Measurements from ENCODE around the gene KCNJ3.

The KCNJ3 gene

DNA sequence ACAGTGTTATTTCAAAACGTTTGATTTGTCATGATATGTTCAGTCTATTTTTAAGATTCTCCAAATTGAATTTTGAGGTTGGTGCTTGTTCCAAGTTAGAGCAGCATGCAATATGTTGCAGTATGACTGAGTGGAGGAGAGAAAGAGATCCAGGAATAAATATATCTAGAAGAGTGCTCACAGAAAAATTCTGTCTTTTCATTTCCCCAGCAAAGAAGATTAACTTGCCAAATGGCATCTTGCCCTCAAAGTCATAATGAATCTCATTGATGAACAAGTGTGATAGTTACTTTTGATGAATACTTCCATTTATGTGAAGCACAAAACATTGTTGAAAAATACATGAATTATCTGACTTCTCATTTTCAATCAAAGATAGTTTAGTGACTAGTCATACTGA is 95.9 kb downstream of the KCNJ3 start:
- DNase-seq: no peak
- Histone ChIP-seq H3K9me3 (ENCODE audit: control extremely low read depth in 1 of 5, control insufficient read depth in 4 of 5, insufficient read depth in 2 of 5, low read depth in 1 of 5, low read length in 4 of 5) (peaks cover 0 to 1% (median 0%) of the 10 kb centered on the region in 5 experiments), H3K4me3 (ENCODE audit: control insufficient read depth in 1 of 7, extremely low read depth in 1 of 7, insufficient read depth in 4 of 7, low read depth in 2 of 7, low read length in 6 of 7) (no peak overlapping the region), H3K27me3 (replicated peaks in 2 of 5; ENCODE audit: control insufficient read depth in 4 of 5, insufficient read depth in 5 of 5, low read length in 4 of 5) (no peaks in the 10 kb centered on the region), H3K27ac (ENCODE audit: insufficient read depth in 1 of 2, low read depth in 1 of 2, low read length in 2 of 2, poor library complexity in 1 of 2, severe bottlenecking in 2 of 2) (no peak overlapping the region), H3K4me1 (ENCODE audit: control extremely low read depth in 1 of 4, control insufficient read depth in 4 of 4, insufficient read depth in 4 of 4, low read length in 3 of 4) (no peaks in the 10 kb centered on the region), H3K36me3 (ENCODE audit: control insufficient read depth in 4 of 4, insufficient read depth in 4 of 4, low read length in 3 of 4) (no peaks in the 10 kb centered on the region)
- 86% methylated on average over 1 of the region's 1 CpG for WGBS (ENCODE audit: insufficient coverage)
- CTCF ChIA-PET: no interaction called here
- POLR2A ChIA-PET: no interaction called here

DNA sequence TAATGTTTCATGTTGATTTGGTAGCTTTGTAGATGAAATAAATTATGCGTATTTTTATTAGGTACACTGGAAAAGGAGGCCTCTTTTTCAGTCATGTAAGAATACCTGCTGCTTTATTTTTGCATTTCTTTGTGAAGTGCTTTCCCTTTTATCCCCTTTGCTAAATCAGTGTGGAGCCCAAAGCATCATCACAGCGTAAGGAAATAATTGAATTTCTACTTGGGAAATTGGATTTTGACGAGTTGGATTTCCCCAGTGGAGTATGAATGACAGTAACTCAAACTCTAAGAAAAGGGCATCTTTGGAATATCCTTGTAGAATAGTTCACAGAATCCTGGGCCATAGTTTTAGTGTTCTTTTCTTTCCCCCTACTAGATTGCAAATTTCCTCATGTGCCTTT is 97.2 kb downstream of the KCNJ3 start:
- Histone ChIP-seq H3K4me3 (ENCODE audit: control insufficient read depth in 1 of 7, extremely low read depth in 1 of 7, insufficient read depth in 4 of 7, low read depth in 2 of 7, low read length in 6 of 7) (no peak overlapping the region), H3K27me3 (replicated peaks in 2 of 5; ENCODE audit: control insufficient read depth in 4 of 5, insufficient read depth in 5 of 5, low read length in 4 of 5) (no peaks in the 10 kb centered on the region), H3K9me3 (ENCODE audit: control extremely low read depth in 1 of 5, control insufficient read depth in 4 of 5, insufficient read depth in 2 of 5, low read depth in 1 of 5, low read length in 4 of 5) (peaks cover 0 to 1% (median 0%) of the 10 kb centered on the region in 5 experiments), H3K36me3 (ENCODE audit: control insufficient read depth in 4 of 4, insufficient read depth in 4 of 4, low read length in 3 of 4) (no peaks in the 10 kb centered on the region), H3K27ac (ENCODE audit: insufficient read depth in 1 of 2, low read depth in 1 of 2, low read length in 2 of 2, poor library complexity in 1 of 2, severe bottlenecking in 2 of 2) (no peak overlapping the region), H3K4me1 (ENCODE audit: control extremely low read depth in 1 of 4, control insufficient read depth in 4 of 4, insufficient read depth in 4 of 4, low read length in 3 of 4) (no peaks in the 10 kb centered on the region)
- CTCF ChIA-PET: no interaction called here
- no peak for DNase-seq
- 89% methylated on average over 3 of the region's 3 CpGs for WGBS (ENCODE audit: insufficient coverage)
- POLR2A ChIA-PET: no interaction called here

DNA sequence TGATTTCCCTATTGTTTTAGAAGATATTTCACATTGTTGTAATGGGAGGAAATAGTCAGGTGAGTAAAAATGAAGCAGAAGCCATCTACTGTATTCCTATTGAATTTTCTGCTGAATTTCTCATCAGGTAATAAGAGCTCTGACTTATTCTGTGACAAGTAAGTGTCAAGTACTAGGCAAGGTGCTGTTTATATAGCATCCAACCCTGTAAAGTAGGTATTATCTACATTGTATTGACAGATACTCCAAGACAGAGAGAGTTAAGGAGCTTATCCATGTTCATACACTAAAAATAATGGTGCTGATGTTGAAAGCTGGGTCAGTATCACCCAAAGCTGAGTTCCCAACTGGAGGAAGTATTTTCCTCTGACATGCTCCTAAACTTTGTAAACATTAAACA is 106.0 kb downstream of the KCNJ3 start:
- CTCF ChIA-PET: no interaction called here
- no peak overlapping the region for H3K4me3 ChIP-seq (ENCODE audit: control insufficient read depth in 1 of 7, extremely low read depth in 1 of 7, insufficient read depth in 4 of 7, low read depth in 2 of 7, low read length in 6 of 7)
- DNase-seq: no peak
- POLR2A ChIA-PET: no interaction called here
- H3K36me3 ChIP-seq (ENCODE audit: control insufficient read depth in 4 of 4, insufficient read depth in 4 of 4, low read length in 3 of 4): no peaks in the 10 kb centered on the region
- no peak overlapping the region for H3K27ac ChIP-seq (ENCODE audit: insufficient read depth in 1 of 2, low read depth in 1 of 2, low read length in 2 of 2, poor library complexity in 1 of 2, severe bottlenecking in 2 of 2)
- H3K9me3 ChIP-seq (ENCODE audit: control extremely low read depth in 1 of 5, control insufficient read depth in 4 of 5, insufficient read depth in 2 of 5, low read depth in 1 of 5, low read length in 4 of 5): peaks cover 0 to 6% (median 0%) of the 10 kb centered on the region in 5 experiments
- no peaks in the 10 kb centered on the region for H3K27me3 ChIP-seq (replicated peaks in 2 of 5; ENCODE audit: control insufficient read depth in 4 of 5, insufficient read depth in 5 of 5, low read length in 4 of 5)
- no peaks in the 10 kb centered on the region for H3K4me1 ChIP-seq (ENCODE audit: control extremely low read depth in 1 of 4, control insufficient read depth in 4 of 4, insufficient read depth in 4 of 4, low read length in 3 of 4)

DNA sequence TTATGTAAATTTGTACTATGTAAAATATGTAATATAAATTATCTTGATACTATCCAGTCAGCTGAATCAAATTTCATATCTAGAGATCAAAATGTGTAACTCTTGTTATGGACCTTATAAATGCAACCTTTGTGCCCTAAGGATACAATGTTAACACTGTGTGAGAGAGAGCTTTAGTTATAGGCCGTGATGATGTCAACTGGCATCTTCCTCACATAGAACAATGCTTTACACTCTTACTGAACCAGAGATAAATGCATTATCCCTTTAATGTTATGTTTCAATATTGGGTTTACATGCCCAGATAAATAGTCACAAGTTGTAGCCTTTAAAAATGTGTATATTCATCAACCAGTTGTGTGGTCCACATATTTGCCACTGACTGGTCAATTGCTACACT is 115.1 kb downstream of the KCNJ3 start:
- DNase-seq: no peak
- CTCF ChIA-PET: no interaction called here
- no peaks in the 10 kb centered on the region for H3K36me3 ChIP-seq (ENCODE audit: control insufficient read depth in 4 of 4, insufficient read depth in 4 of 4, low read length in 3 of 4)
- no peak overlapping the region for H3K27ac ChIP-seq (ENCODE audit: insufficient read depth in 1 of 2, low read depth in 1 of 2, low read length in 2 of 2, poor library complexity in 1 of 2, severe bottlenecking in 2 of 2)
- no peaks in the 10 kb centered on the region for H3K27me3 ChIP-seq (replicated peaks in 2 of 5; ENCODE audit: control insufficient read depth in 4 of 5, insufficient read depth in 5 of 5, low read length in 4 of 5)
- no peak overlapping the region for H3K4me3 ChIP-seq (ENCODE audit: control insufficient read depth in 1 of 7, extremely low read depth in 1 of 7, insufficient read depth in 4 of 7, low read depth in 2 of 7, low read length in 6 of 7)
- H3K9me3 ChIP-seq (ENCODE audit: control extremely low read depth in 1 of 5, control insufficient read depth in 4 of 5, insufficient read depth in 2 of 5, low read depth in 1 of 5, low read length in 4 of 5): no peaks in the 10 kb centered on the region
- POLR2A ChIA-PET: no interaction called here
- WGBS (ENCODE audit: insufficient coverage): 80% methylated on average over 1 of the region's 1 CpG
- H3K4me1 ChIP-seq (ENCODE audit: control extremely low read depth in 1 of 4, control insufficient read depth in 4 of 4, insufficient read depth in 4 of 4, low read length in 3 of 4): no peaks in the 10 kb centered on the region

DNA sequence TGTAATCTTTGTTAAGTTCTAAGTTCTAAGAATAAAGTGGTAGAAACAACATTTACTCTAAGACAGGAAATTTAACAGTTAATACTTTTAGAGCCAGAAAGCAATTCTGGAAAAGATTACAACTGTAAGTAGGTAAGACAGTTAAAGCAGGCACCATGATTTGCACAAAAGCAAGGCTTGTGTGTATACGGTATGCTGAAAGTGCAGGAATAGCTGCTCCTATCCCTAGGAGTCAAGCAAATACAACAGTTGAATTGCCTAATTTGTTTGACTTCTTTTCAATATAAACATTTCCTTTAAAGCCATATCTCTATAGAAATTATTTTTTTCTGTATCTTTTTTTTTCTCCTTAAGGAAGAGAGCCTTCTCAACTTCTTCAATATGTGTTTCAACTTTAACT is 116.4 kb downstream of the KCNJ3 start:
- WGBS (ENCODE audit: insufficient coverage): no CpG with 5 or more reads among the region's 1 CpG
- no peak overlapping the region for H3K27ac ChIP-seq (ENCODE audit: insufficient read depth in 1 of 2, low read depth in 1 of 2, low read length in 2 of 2, poor library complexity in 1 of 2, severe bottlenecking in 2 of 2)
- no peaks in the 10 kb centered on the region for H3K27me3 ChIP-seq (replicated peaks in 2 of 5; ENCODE audit: control insufficient read depth in 4 of 5, insufficient read depth in 5 of 5, low read length in 4 of 5)
- no peaks in the 10 kb centered on the region for H3K9me3 ChIP-seq (ENCODE audit: control extremely low read depth in 1 of 5, control insufficient read depth in 4 of 5, insufficient read depth in 2 of 5, low read depth in 1 of 5, low read length in 4 of 5)
- no peaks in the 10 kb centered on the region for H3K4me1 ChIP-seq (ENCODE audit: control extremely low read depth in 1 of 4, control insufficient read depth in 4 of 4, insufficient read depth in 4 of 4, low read length in 3 of 4)
- no peak overlapping the region for H3K4me3 ChIP-seq (ENCODE audit: control insufficient read depth in 1 of 7, extremely low read depth in 1 of 7, insufficient read depth in 4 of 7, low read depth in 2 of 7, low read length in 6 of 7)
- no peak for DNase-seq
- ChIA-PET POLR2A (no interaction called here), CTCF (no interaction called here)
- no peaks in the 10 kb centered on the region for H3K36me3 ChIP-seq (ENCODE audit: control insufficient read depth in 4 of 4, insufficient read depth in 4 of 4, low read length in 3 of 4)

DNA sequence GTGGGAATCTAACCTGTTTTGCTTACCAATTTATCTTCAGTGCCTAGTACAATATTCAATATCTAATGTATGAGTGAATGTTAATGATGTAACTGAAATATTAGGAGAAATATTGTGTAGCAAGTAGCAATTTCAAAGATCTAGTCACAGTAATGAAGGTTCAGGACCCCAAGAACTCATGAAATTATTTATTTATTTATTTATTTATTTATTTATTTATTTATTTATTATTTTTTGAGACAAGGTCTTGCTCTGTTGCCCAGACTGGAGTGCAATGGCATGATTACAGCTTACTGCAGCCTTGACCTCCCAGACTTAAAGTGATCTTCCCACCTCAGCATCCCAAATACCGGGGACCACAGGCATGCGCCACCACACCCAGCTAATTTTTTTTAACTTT is 126.9 kb downstream of the KCNJ3 start:
- Histone ChIP-seq H3K9me3 (ENCODE audit: control extremely low read depth in 1 of 5, control insufficient read depth in 4 of 5, insufficient read depth in 2 of 5, low read depth in 1 of 5, low read length in 4 of 5) (no peaks in the 10 kb centered on the region), H3K36me3 (ENCODE audit: control insufficient read depth in 4 of 4, insufficient read depth in 4 of 4, low read length in 3 of 4) (no peaks in the 10 kb centered on the region), H3K27me3 (replicated peaks in 2 of 5; ENCODE audit: control insufficient read depth in 4 of 5, insufficient read depth in 5 of 5, low read length in 4 of 5) (no peaks in the 10 kb centered on the region), H3K27ac (ENCODE audit: insufficient read depth in 1 of 2, low read depth in 1 of 2, low read length in 2 of 2, poor library complexity in 1 of 2, severe bottlenecking in 2 of 2) (no peak overlapping the region), H3K4me3 (ENCODE audit: control insufficient read depth in 1 of 7, extremely low read depth in 1 of 7, insufficient read depth in 4 of 7, low read depth in 2 of 7, low read length in 6 of 7) (no peak overlapping the region), H3K4me1 (ENCODE audit: control extremely low read depth in 1 of 4, control insufficient read depth in 4 of 4, insufficient read depth in 4 of 4, low read length in 3 of 4) (no peaks in the 10 kb centered on the region)
- ChIA-PET POLR2A (no interaction called here), CTCF (no interaction called here)
- DNase-seq: no peak
- no CpG with 5 or more reads among the region's 2 CpGs for WGBS (ENCODE audit: insufficient coverage)

DNA sequence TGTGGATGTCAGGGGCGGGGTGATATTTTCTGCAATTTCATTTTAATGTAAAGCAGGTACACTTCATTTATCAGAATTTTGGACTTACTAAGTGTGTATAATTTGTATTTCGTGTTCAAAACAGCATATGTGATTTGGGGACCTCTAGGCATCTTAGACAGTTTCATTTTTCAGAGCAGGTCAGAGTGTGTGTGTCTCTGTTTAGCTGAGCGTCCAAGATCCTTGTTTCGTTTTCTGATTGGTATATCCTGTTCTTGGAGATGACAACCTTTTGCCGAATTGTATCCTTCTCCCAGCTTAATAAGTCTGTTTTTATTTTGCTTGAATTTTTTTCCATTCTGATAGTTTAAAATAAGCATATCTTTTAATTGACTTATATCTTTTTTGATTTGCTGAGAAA is 128.3 kb downstream of the KCNJ3 start:
- H3K4me1 ChIP-seq (ENCODE audit: control extremely low read depth in 1 of 4, control insufficient read depth in 4 of 4, insufficient read depth in 4 of 4, low read length in 3 of 4): no peaks in the 10 kb centered on the region
- ChIA-PET CTCF (no interaction called here), POLR2A (interaction anchor here (0.7 kb wide), 1 partner anchor 141 kb away, joined by 3 read pairs; no protein-coding TSS in a partner anchor)
- no peaks in the 10 kb centered on the region for H3K36me3 ChIP-seq (ENCODE audit: control insufficient read depth in 4 of 4, insufficient read depth in 4 of 4, low read length in 3 of 4)
- DNase-seq: no peak
- no peaks in the 10 kb centered on the region for H3K27me3 ChIP-seq (replicated peaks in 2 of 5; ENCODE audit: control insufficient read depth in 4 of 5, insufficient read depth in 5 of 5, low read length in 4 of 5)
- no peak overlapping the region for H3K4me3 ChIP-seq (ENCODE audit: control insufficient read depth in 1 of 7, extremely low read depth in 1 of 7, insufficient read depth in 4 of 7, low read depth in 2 of 7, low read length in 6 of 7)
- H3K27ac ChIP-seq (ENCODE audit: insufficient read depth in 1 of 2, low read depth in 1 of 2, low read length in 2 of 2, poor library complexity in 1 of 2, severe bottlenecking in 2 of 2): no peak overlapping the region
- no peaks in the 10 kb centered on the region for H3K9me3 ChIP-seq (ENCODE audit: control extremely low read depth in 1 of 5, control insufficient read depth in 4 of 5, insufficient read depth in 2 of 5, low read depth in 1 of 5, low read length in 4 of 5)
- 100% methylated on average over 3 of the region's 5 CpGs for WGBS (ENCODE audit: insufficient coverage)

Data from common myeloid progenitor, CD34-positive (primary cell).